Measurements from ENCODE around the gene TYRO3. TPM values are rescaled to one million over a fixed set of nuclear protein-coding genes. Genes with fewer than 3 reads are reported as not detected.

The TYRO3 gene
- total RNA-seq, 1 donor from 2014 or later, result 13.3 TPM

DNA sequence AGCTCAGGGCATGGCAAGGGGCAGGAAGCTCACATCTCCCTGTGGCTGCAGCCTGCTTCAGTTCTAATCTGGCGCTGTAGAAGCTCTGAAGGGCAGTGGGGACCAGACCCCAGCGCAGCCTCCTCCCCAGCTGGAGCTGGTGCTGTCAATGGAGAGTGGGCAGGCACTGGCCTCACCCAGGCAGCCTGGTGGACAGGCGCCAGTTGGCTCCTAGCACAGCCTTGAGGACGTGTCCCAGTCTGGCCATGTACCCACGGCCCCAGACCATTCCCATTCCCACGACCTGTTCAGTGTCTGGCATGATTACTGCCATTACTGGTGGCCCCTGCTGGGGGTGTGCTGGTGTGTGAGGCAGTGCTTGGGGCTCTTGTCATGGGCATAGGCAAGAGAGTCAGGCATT is 16.3 kb downstream of the TYRO3 start:
- Histone ChIP-seq H3K9me3 (no peaks in the 10 kb centered on the region), H3K27ac (no peak overlapping the region), H3K36me3 (no peaks in the 10 kb centered on the region), H3K4me3 (no peak overlapping the region), H3K4me1 (no peaks in the 10 kb centered on the region), H3K27me3 (no peaks in the 10 kb centered on the region)
- intact Hi-C loops (cut with DNase I), result no loop called here
- DNase-seq (ENCODE audit: extremely low spot score in 2 of 2), result no peak
- TF ChIP-seq CTCF (IDR thresholded peaks at IDR 0.05) (no peak), POLR2AphosphoS5 (IDR thresholded peaks at IDR 0.05; ENCODE audit: insufficient read depth in 1 of 2, low read depth in 1 of 2) (no peak), POLR2A (IDR thresholded peaks at IDR 0.05) (no peak)

GRCh38 chr15:41577863-41578735 is 19.1 kb downstream of the TYRO3 start:
- H3K36me3 ChIP-seq, result no peaks in the 10 kb centered on the region
- DNase-seq (ENCODE audit: extremely low spot score in 2 of 2), result no peak
- no peak for TF ChIP-seq POLR2AphosphoS5 (IDR thresholded peaks at IDR 0.05; ENCODE audit: insufficient read depth in 1 of 2, low read depth in 1 of 2)
- H3K9me3 ChIP-seq, result no peaks in the 10 kb centered on the region
- no peak overlapping the region for H3K27ac ChIP-seq
- no peaks in the 10 kb centered on the region for H3K4me1 ChIP-seq
- no peaks in the 10 kb centered on the region for H3K27me3 ChIP-seq
- no peak overlapping the region for H3K4me3 ChIP-seq
- intact Hi-C loops (cut with DNase I), result no loop called here

GRCh38 chr15:41578736-41579383 is 19.8 kb downstream of the TYRO3 start:
- no peak for TF ChIP-seq CTCF (IDR thresholded peaks at IDR 0.05)
- no peak for TF ChIP-seq POLR2AphosphoS5 (IDR thresholded peaks at IDR 0.05; ENCODE audit: insufficient read depth in 1 of 2, low read depth in 1 of 2)
- TF ChIP-seq POLR2A (IDR thresholded peaks at IDR 0.05), result no peak
- Histone ChIP-seq H3K4me3 (no peak overlapping the region), H3K27me3 (no peaks in the 10 kb centered on the region), H3K4me1 (no peaks in the 10 kb centered on the region), H3K27ac (no peak overlapping the region), H3K9me3 (no peaks in the 10 kb centered on the region), H3K36me3 (no peaks in the 10 kb centered on the region)
- intact Hi-C loops (cut with DNase I), result no loop called here
- no peak for DNase-seq (ENCODE audit: extremely low spot score in 2 of 2)

DNA sequence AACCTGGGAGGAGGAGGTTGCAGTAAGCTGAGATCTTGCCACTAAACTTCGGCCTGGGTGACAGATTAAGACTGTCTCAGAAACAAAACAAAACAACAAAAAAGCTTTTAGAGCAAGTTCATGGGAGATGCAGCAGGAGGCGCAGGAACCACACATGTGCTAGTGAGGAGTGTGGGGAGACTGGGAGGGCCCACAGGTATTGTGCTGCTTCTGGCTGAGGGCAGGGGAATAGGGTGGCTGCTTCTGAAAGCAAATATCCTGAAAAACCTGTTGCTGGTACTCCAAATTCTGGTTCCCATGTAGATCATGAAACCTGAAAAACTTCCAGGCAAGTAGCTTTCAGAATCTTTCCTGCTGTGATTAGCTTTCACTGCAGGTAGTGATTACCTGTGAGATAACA is 22.1 kb downstream of the TYRO3 start:
- Histone ChIP-seq H3K36me3 (no peaks in the 10 kb centered on the region), H3K4me1 (peaks cover 4% of the 10 kb centered on the region), H3K27ac (no peak overlapping the region), H3K4me3 (no peak overlapping the region), H3K9me3 (no peaks in the 10 kb centered on the region), H3K27me3 (no peaks in the 10 kb centered on the region)
- no peak for DNase-seq (ENCODE audit: extremely low spot score in 2 of 2)
- intact Hi-C loops (cut with DNase I), result no loop called here
- TF ChIP-seq POLR2AphosphoS5 (IDR thresholded peaks at IDR 0.05; ENCODE audit: insufficient read depth in 1 of 2, low read depth in 1 of 2) (no peak), CTCF (IDR thresholded peaks at IDR 0.05) (no peak), POLR2A (IDR thresholded peaks at IDR 0.05) (no peak)

GRCh38 chr15:41583795-41584194 is 24.8 kb downstream of the TYRO3 start:
- Histone ChIP-seq H3K27me3 (no peaks in the 10 kb centered on the region), H3K36me3 (no peaks in the 10 kb centered on the region), H3K27ac (no peak overlapping the region), H3K4me1 (peaks cover 4% of the 10 kb centered on the region), H3K4me3 (no peak overlapping the region), H3K9me3 (no peaks in the 10 kb centered on the region)
- DNase-seq (ENCODE audit: extremely low spot score in 2 of 2), result no peak
- intact Hi-C loops (cut with DNase I), result no loop called here
- TF ChIP-seq POLR2AphosphoS5 (IDR thresholded peaks at IDR 0.05; ENCODE audit: insufficient read depth in 1 of 2, low read depth in 1 of 2) (no peak), CTCF (IDR thresholded peaks at IDR 0.05) (no peak), POLR2A (IDR thresholded peaks at IDR 0.05) (no peak)

All from vagina (tissue), 2 donors.